ENCODE data around the gene RRAGB.
"Not testable (repeated sequence)": the region's sequence is repeated elsewhere in the genome, so short reads cannot be mapped to it uniquely, and the experiment has no call there.

RRAGB gene

GRCh38 chrX:55774419-55774818 lies 56.9 kb downstream of the RRAGB start:
- DNase-seq (ENCODE audit: low read depth in 3 of 3): not testable (repeated sequence)

GRCh38 chrX:55777596-55777995 lies 60.0 kb downstream of the RRAGB start:
- DNase-seq (ENCODE audit: low read depth in 3 of 3): no peak

GRCh38 chrX:55778322-55778721 lies 60.8 kb downstream of the RRAGB start:
- no peak for DNase-seq (ENCODE audit: low read depth in 3 of 3)

GRCh38 chrX:55783723-55784122 lies 66.2 kb downstream of the RRAGB start:
- DNase-seq (ENCODE audit: low read depth in 3 of 3): no peak

GRCh38 chrX:55787063-55787462 lies 69.5 kb downstream of the RRAGB start:
- no peak for DNase-seq (ENCODE audit: low read depth in 3 of 3)

- no peak for DNase-seq (ENCODE audit: low read depth in 3 of 3)
Measured at GRCh38 chrX:55787727-55788126, 70.2 kb downstream of the RRAGB start.

- no peak for DNase-seq (ENCODE audit: low read depth in 3 of 3)
Measured at GRCh38 chrX:55794405-55794804, 76.9 kb downstream of the RRAGB start.

- DNase-seq (ENCODE audit: low read depth in 3 of 3): no peak
Measured at GRCh38 chrX:55796496-55796895, 78.9 kb downstream of the RRAGB start.

- no peak for DNase-seq (ENCODE audit: low read depth in 3 of 3)
Measured at GRCh38 chrX:55801811-55802210, 84.3 kb downstream of the RRAGB start.

Measured in stimulated activated CD4-positive, alpha-beta T cell treated with anti-CD3 and anti-CD28 coated beads, TNF-alpha, amount 100 ng/mL, for 4 hours (primary cell).